WTC11 (cell line): Measurements from ENCODE around the gene ZNF792.

ENCODE experiments used
- ATF3 ChIP-seq: sonication (generic); formaldehyde crosslinking; conservative IDR thresholded peaks from 2 replicates; pipeline ENCODE4 v1.8.1; 2022; ENCODE audit warnings: mild to moderate bottlenecking, missing genetic modification reagents
- CBFB ChIP-seq: sonication (generic); formaldehyde crosslinking; IDR thresholded peaks from 2 replicates; pipeline ENCODE4 v1.8.1; 2022; ENCODE audit warnings: mild to moderate bottlenecking, low read depth, missing genetic modification reagents
- CTCF ChIP-seq: fragments of 200-600 bp; IDR thresholded peaks from 2 replicates; pipeline ENCODE4 v1.8.0; 2022; ENCODE audit warnings: antibody characterized with exemption
- E2F1 ChIP-seq: sonication (generic); formaldehyde crosslinking; IDR thresholded peaks from 2 replicates; pipeline ENCODE4 v1.8.0; 2022; ENCODE audit warnings: mild to moderate bottlenecking, missing genetic modification reagents
- HMGXB4 ChIP-seq: sonication (generic); formaldehyde crosslinking; IDR thresholded peaks from 2 replicates; pipeline ENCODE4 v1.8.1; 2023; ENCODE audit warnings: mild to moderate bottlenecking, moderate library complexity, missing genetic modification reagents
- MYBL2 ChIP-seq: sonication (generic); formaldehyde crosslinking; IDR thresholded peaks from 2 replicates; pipeline ENCODE4 v1.8.1; 2023; ENCODE audit warnings: mild to moderate bottlenecking, moderate library complexity, missing genetic modification reagents
- PRDM15 ChIP-seq: sonication (generic); formaldehyde crosslinking; IDR thresholded peaks from 2 replicates; pipeline ENCODE4 v1.8.0; 2022; ENCODE audit warnings: missing genetic modification reagents
- PREB ChIP-seq: sonication (generic); formaldehyde crosslinking; IDR thresholded peaks from 2 replicates; pipeline ENCODE4 v1.8.1; 2022; ENCODE audit warnings: mild to moderate bottlenecking, missing genetic modification reagents, moderate library complexity, borderline replicate concordance
- SMAD4 ChIP-seq: sonication (generic); formaldehyde crosslinking; IDR thresholded peaks from 2 replicates; pipeline ENCODE4 v1.8.0; 2022; ENCODE audit warnings: mild to moderate bottlenecking, missing genetic modification reagents
- TEAD4 ChIP-seq: sonication (generic); formaldehyde crosslinking; IDR thresholded peaks from 2 replicates; pipeline ENCODE4 v1.8.0; 2022; ENCODE audit warnings: mild to moderate bottlenecking, missing genetic modification reagents
- ZNF121 ChIP-seq: sonication (generic); formaldehyde crosslinking; IDR thresholded peaks from 2 replicates; pipeline ENCODE4 v1.8.0; 2023; ENCODE audit warnings: missing genetic modification reagents
- TF ChIP-seq, protein P1 (sequence below): sonication (generic); formaldehyde crosslinking; IDR thresholded peaks from 2 replicates; pipeline ENCODE4 v1.8.0; 2022; ENCODE audit warnings: mild to moderate bottlenecking, missing genetic modification reagents
- TF ChIP-seq, protein P2 (sequence below): sonication (generic); formaldehyde crosslinking; IDR thresholded peaks from 2 replicates; pipeline ENCODE4 v1.8.1; 2023; ENCODE audit warnings: mild to moderate bottlenecking, missing genetic modification reagents, moderate library complexity
- TF ChIP-seq, protein P3 (sequence below): sonication (generic); formaldehyde crosslinking; IDR thresholded peaks from 2 replicates; pipeline ENCODE4 v1.8.1; 2022; ENCODE audit warnings: low read depth, missing genetic modification reagents, borderline replicate concordance

GRCh38 chr19:34982275-34982674 is 18.2 kb upstream of the ZNF792 start:
- no peak for TF ChIP-seq PRDM15 (CRISPR knock-in tag)
- TF ChIP-seq, protein P1, sequence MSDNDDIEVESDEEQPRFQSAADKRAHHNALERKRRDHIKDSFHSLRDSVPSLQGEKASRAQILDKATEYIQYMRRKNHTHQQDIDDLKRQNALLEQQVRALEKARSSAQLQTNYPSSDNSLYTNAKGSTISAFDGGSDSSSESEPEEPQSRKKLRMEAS (CRISPR knock-in tag), result no peak
- no peak for TF ChIP-seq SMAD4
- no peak for TF ChIP-seq PREB (CRISPR knock-in tag)
- no peak for TF ChIP-seq TEAD4 (CRISPR knock-in tag)
- TF ChIP-seq E2F1, result no peak
- no peak for TF ChIP-seq CTCF
- TF ChIP-seq, protein P2, sequence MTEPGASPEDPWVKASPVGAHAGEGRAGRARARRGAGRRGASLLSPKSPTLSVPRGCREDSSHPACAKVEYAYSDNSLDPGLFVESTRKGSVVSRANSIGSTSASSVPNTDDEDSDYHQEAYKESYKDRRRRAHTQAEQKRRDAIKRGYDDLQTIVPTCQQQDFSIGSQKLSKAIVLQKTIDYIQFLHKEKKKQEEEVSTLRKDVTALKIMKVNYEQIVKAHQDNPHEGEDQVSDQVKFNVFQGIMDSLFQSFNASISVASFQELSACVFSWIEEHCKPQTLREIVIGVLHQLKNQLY, result no peak
- TF ChIP-seq, protein P3, sequence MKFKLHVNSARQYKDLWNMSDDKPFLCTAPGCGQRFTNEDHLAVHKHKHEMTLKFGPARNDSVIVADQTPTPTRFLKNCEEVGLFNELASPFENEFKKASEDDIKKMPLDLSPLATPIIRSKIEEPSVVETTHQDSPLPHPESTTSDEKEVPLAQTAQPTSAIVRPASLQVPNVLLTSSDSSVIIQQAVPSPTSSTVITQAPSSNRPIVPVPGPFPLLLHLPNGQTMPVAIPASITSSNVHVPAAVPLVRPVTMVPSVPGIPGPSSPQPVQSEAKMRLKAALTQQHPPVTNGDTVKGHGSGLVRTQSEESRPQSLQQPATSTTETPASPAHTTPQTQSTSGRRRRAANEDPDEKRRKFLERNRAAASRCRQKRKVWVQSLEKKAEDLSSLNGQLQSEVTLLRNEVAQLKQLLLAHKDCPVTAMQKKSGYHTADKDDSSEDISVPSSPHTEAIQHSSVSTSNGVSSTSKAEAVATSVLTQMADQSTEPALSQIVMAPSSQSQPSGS (CRISPR knock-in tag), result no peak
- no peak for TF ChIP-seq MYBL2 (CRISPR knock-in tag)
- no peak for TF ChIP-seq CBFB (CRISPR knock-in tag)
- TF ChIP-seq HMGXB4 (CRISPR knock-in tag), result no peak
- no peak for TF ChIP-seq ZNF121 (CRISPR knock-in tag)
- TF ChIP-seq ATF3 (CRISPR knock-in tag), result no peak
